ENCODE data around the gene TREX2.
"Not testable (repeated sequence)": the region's sequence is repeated elsewhere in the genome, so short reads cannot be mapped to it uniquely, and the experiment has no call there.

The TREX2 gene

DNA sequence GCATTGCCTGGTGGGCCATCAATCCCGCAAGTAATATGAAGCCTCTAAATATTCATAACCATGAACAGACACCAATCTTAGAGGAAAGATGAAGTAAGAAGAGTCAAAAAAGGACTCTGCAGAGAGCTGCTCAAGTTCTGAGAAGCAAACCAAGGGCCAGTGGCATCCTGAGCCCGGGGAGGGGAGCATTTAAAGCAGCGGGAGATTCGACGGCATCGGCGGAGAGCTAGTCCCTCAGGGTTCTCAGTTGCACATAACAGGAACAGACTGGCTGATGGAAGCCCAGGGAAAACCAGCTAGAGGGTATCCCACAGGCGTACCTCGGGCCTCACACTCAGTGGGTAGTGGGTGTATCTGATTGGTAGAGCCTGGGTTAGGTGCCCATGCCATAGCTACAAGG is 39.8 kb downstream of the TREX2 start:
- Histone ChIP-seq H3K36me3 (ENCODE audit: control insufficient read depth, insufficient read depth, low read length) (no peaks in the 10 kb centered on the region), H3K27ac (no peak overlapping the region), H3K4me2 (ENCODE audit: low read length) (no peak overlapping the region), H3K79me2 (no peaks in the 10 kb centered on the region), H3K4me3 (ENCODE audit: low read depth, low read length) (no peak overlapping the region), H3K9ac (no peak overlapping the region), H3K9me3 (ENCODE audit: control insufficient read depth, low read length) (no peaks in the 10 kb centered on the region), H3K4me1 (no peaks in the 10 kb centered on the region), H2AFZ (no peak overlapping the region), H3K27me3 (ENCODE audit: control insufficient read depth, insufficient read depth, low read length) (no peaks in the 10 kb centered on the region)
- TF ChIP-seq, protein P1, sequence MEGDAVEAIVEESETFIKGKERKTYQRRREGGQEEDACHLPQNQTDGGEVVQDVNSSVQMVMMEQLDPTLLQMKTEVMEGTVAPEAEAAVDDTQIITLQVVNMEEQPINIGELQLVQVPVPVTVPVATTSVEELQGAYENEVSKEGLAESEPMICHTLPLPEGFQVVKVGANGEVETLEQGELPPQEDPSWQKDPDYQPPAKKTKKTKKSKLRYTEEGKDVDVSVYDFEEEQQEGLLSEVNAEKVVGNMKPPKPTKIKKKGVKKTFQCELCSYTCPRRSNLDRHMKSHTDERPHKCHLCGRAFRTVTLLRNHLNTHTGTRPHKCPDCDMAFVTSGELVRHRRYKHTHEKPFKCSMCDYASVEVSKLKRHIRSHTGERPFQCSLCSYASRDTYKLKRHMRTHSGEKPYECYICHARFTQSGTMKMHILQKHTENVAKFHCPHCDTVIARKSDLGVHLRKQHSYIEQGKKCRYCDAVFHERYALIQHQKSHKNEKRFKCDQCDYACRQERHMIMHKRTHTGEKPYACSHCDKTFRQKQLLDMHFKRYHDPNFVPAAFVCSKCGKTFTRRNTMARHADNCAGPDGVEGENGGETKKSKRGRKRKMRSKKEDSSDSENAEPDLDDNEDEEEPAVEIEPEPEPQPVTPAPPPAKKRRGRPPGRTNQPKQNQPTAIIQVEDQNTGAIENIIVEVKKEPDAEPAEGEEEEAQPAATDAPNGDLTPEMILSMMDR (IDR thresholded peaks at IDR 0.05) = no peak

DNA sequence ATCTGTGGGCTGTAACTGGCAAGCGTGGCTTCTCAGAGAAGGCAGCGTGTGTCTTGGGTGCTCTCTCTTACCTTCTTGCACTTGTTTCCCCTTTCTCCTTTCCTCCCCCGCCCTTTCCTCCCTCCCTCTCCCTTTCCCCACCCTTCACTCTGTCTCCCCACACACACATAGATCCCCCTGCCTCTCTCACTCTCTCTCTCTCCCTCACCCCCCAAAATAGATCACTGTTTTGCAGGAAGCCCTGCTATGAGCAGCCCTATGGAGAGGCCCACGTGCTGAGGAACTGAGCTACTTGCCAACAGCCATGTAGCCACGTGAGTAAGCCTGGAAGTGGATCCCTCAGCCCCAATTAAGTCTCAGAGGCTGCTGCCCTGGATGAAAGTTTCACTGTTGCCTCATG is 40.4 kb downstream of the TREX2 start:
- Histone ChIP-seq H3K9me3 (ENCODE audit: control insufficient read depth, low read length) (no peaks in the 10 kb centered on the region), H2AFZ (no peak overlapping the region), H3K4me1 (no peaks in the 10 kb centered on the region), H3K27ac (no peak overlapping the region), H3K9ac (no peak overlapping the region), H3K27me3 (ENCODE audit: control insufficient read depth, insufficient read depth, low read length) (no peaks in the 10 kb centered on the region), H3K36me3 (ENCODE audit: control insufficient read depth, insufficient read depth, low read length) (no peaks in the 10 kb centered on the region), H3K79me2 (no peaks in the 10 kb centered on the region), H3K4me2 (ENCODE audit: low read length) (no peak overlapping the region), H3K4me3 (ENCODE audit: low read depth, low read length) (no peak overlapping the region)
- TF ChIP-seq, protein P1 (IDR thresholded peaks at IDR 0.05) = no peak

DNA sequence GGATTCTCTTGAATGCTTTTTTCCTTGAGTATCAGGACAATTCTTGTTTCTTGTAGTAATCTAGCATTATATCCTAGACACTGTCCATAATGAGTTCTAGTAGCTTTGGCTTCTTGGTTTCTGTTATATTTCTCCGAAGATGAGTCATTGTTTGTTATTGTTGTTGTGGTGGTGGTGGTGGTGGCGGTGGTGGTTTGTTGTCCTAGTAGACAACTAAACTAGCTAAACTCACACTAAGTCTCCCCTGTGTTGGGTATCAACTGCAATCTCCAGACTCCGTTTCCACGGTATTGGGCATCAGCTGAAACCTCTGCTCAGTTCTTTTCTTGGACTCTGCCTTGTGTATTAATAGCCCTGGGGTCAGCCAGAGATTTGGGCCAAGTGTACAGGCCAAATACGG is 41.5 kb downstream of the TREX2 start:
- H3K9ac ChIP-seq; H3K4me2 ChIP-seq (ENCODE audit: low read length); H3K4me1 ChIP-seq; H2AFZ ChIP-seq; H3K4me3 ChIP-seq (ENCODE audit: low read depth, low read length); H3K36me3 ChIP-seq (ENCODE audit: control insufficient read depth, insufficient read depth, low read length); H3K27me3 ChIP-seq (ENCODE audit: control insufficient read depth, insufficient read depth, low read length); H3K9me3 ChIP-seq (ENCODE audit: control insufficient read depth, low read length); H3K27ac ChIP-seq; H3K79me2 ChIP-seq: not testable (repeated sequence)

DNA sequence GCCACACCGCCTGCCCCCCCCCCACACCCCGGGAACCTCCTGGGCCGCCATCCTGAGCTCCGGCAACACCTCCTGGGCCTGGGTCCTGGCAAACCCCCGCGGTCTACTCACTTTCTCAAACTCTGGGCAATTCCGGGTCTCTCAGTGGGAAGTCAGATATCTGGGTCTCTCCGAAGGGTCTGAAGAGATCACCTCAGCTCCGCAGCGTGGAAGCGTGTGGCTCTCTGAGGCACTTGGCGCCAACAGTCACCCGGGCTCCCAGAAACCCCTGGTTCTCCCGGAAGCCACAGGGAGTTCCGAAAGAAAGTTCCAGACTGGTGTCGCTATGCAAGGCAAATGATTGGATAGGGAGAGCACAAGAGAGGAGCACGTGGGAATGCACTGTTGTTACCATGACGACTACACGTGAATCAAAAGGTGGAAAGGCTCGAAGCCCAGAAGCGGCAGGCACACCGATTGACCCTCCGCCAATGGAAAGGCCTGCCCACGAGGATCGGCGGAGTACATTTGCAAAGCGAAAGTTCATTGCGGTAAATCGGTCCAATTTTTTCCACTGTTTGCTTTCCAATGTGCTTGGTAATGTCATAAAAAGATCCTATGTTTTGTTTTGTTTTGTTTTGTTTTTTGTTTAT is 44.6 kb downstream of the TREX2 start, which contains the start of gene PNMA6E:
Gene PNMA6E (minus strand): TSS at position 218 of the 632 bp plus-strand sequence. CDS start 2,501 bp downstream, outside the sequence.
- TF ChIP-seq, protein P1 (IDR thresholded peaks at IDR 0.05) = no peak

DNA sequence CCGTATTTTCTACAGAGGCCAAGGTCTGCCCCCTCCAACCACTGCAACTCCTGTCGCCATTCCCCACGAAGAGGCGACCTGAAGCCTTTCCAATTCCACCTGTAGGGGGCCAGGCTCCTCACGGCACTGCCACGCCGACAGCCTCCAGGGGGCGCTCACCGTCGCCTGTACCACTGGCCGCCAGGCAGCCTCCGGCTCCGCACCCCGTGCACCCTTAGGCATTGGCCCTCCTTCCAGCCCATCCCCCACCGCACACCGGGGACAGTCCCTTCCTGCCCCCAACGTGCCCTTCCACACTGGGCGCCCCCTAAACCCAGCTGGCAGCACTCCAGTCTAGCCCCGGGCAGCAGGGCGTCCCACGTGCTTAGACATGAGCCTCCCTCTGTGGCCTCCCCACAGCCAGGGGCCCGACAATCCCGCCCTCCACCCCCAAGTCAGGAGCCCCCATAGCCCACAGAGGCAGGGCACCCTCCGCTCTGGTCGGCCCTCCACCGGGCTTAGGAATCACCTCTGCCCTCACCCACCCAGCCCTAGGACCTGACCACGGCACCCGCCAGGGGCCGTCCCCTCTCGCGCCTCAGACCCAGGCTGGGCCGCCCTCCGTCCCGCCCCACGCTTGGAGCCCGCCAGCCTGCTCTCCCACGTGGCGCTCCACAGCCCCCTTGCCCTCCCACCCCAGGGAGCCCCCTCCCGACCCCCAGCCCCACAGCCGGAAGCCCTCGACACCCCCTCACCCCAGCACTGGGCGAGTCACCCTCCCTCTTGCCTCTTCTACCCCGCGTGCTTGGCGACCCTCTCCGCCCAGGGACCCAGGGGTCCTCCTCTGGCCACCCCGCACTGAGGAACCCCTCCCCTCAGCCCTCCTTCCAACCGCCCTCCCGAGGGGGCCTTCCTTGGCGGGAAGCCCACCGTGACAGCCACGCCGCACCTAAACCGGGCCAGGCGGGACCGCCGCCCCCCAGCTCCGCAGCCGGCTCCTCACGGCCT is 45.4 kb downstream of the TREX2 start:
- no peaks in the 10 kb centered on the region for H3K79me2 ChIP-seq
- H3K4me1 ChIP-seq = no peaks in the 10 kb centered on the region
- H3K36me3 ChIP-seq (ENCODE audit: control insufficient read depth, insufficient read depth, low read length) = no peaks in the 10 kb centered on the region
- H3K27me3 ChIP-seq (ENCODE audit: control insufficient read depth, insufficient read depth, low read length) = no peaks in the 10 kb centered on the region
- no peaks in the 10 kb centered on the region for H3K9me3 ChIP-seq (ENCODE audit: control insufficient read depth, low read length)
- no peak overlapping the region for H3K4me2 ChIP-seq (ENCODE audit: low read length)
- H2AFZ ChIP-seq = no peak overlapping the region
- no peak overlapping the region for H3K9ac ChIP-seq
- H3K27ac ChIP-seq = no peak overlapping the region
- TF ChIP-seq, protein P1 (IDR thresholded peaks at IDR 0.05) = peak; percentile 55
- no peak overlapping the region for H3K4me3 ChIP-seq (ENCODE audit: low read depth, low read length)

More for the DNA sequence above, 44.6 kb downstream of the TREX2 start, which contains the start of gene PNMA6E:
- Histone ChIP-seq H3K4me3 (ENCODE audit: low read depth, low read length) (no peak within 1 kb of the TSS), H3K27ac (no peak within 1 kb of the TSS), H3K4me1 (no peaks in the 10 kb centered on the region), H3K9me3 (ENCODE audit: control insufficient read depth, low read length) (no peaks in the 10 kb centered on the region), H3K9ac (no peak within 1 kb of the TSS), H2AFZ (no peak within 1 kb of the TSS), H3K79me2 (no peaks in the 10 kb centered on the region), H3K4me2 (ENCODE audit: low read length) (no peak within 1 kb of the TSS), H3K27me3 (ENCODE audit: control insufficient read depth, insufficient read depth, low read length) (no peaks in the 10 kb centered on the region), H3K36me3 (ENCODE audit: control insufficient read depth, insufficient read depth, low read length) (no peaks in the 10 kb centered on the region)
